Hindlimb muscle (tissue), 1 donor: ENCODE measurements around the gene TOM1L2. TPM values are rescaled to one million over a fixed set of nuclear protein-coding genes. Genes with fewer than 3 reads are reported as not detected.
"Not testable (repeated sequence)": the region's sequence is repeated elsewhere in the genome, so short reads cannot be mapped to it uniquely, and the experiment has no call there.

Experiments
- DNase-seq: peaks from one replicate; pipeline ENCODE4 v3.0.0-alpha.2; 2013
- polyA plus RNA-seq: library from polyadenylated mRNA; unstranded; fragments of 120-200 nt; gene quantifications from one replicate; pipeline ENCODE4 v1.2.1, GENCODE V29; 2013; ENCODE audit not compliant: insufficient read length

TOM1L2 gene
- polyA plus RNA-seq, 1 donor: 51.8 TPM

GRCh38 chr17:17942846-17943245 is 29.4 kb downstream of the TOM1L2 start:
- no peak for DNase-seq

GRCh38 chr17:17941015-17941414 is 31.2 kb downstream of the TOM1L2 start:
- DNase-seq: no peak

- no peak for DNase-seq
Measured at GRCh38 chr17:17940441-17940911, 31.7 kb downstream of the TOM1L2 start.

GRCh38 chr17:17939941-17940340 is 32.3 kb downstream of the TOM1L2 start:
- DNase-seq: not testable (repeated sequence)

- DNase-seq: no peak
Measured at GRCh38 chr17:17938388-17939107, 33.7 kb downstream of the TOM1L2 start.

- DNase-seq: no peak
Measured at GRCh38 chr17:17937958-17938357, 34.2 kb downstream of the TOM1L2 start.

GRCh38 chr17:17937201-17937853 is 34.9 kb downstream of the TOM1L2 start:
- DNase-seq: no peak

GRCh38 chr17:17935321-17936271 is 36.6 kb downstream of the TOM1L2 start:
- DNase-seq: no peak

- no peak for DNase-seq
Measured at GRCh38 chr17:17934806-17935205, 37.4 kb downstream of the TOM1L2 start.

- no peak for DNase-seq
Measured at GRCh38 chr17:17934214-17934613, 38.0 kb downstream of the TOM1L2 start.

GRCh38 chr17:17933775-17934174 is 38.4 kb downstream of the TOM1L2 start:
- no peak for DNase-seq

- DNase-seq: no peak
Measured at GRCh38 chr17:17931159-17931558, 41.0 kb downstream of the TOM1L2 start.

- no peak for DNase-seq
Measured at GRCh38 chr17:17930674-17931073, 41.5 kb downstream of the TOM1L2 start.

- DNase-seq: no peak
Measured at GRCh38 chr17:17929655-17930380, 42.4 kb downstream of the TOM1L2 start.

- no peak for DNase-seq
Measured at GRCh38 chr17:17928398-17929287, 43.6 kb downstream of the TOM1L2 start.

- DNase-seq: no peak
Measured at GRCh38 chr17:17926840-17927449, 45.3 kb downstream of the TOM1L2 start.

GRCh38 chr17:17926036-17926435 is 46.2 kb downstream of the TOM1L2 start:
- no peak for DNase-seq

GRCh38 chr17:17924857-17925250 is 47.3 kb downstream of the TOM1L2 start:
- no peak for DNase-seq

- no peak for DNase-seq
Measured at GRCh38 chr17:17924131-17924856, 47.9 kb downstream of the TOM1L2 start.

GRCh38 chr17:17922070-17922614 is 50.1 kb downstream of the TOM1L2 start:
- DNase-seq: no peak
